Osteoblast (primary cell): Measurements from ENCODE around the gene PTPRK. TPM values are rescaled to one million over a fixed set of nuclear protein-coding genes. Genes with fewer than 3 reads are reported as not detected.

Source experiments
- DNase-seq: peaks from one replicate; pipeline ENCODE4 v3.0.0; 2011; ENCODE audit warnings: low spot score, mixed read lengths; ENCODE audit not compliant: insufficient read length; ENCODE audit errors: missing footprints
- H2AFZ ChIP-seq: 2 replicates; pipeline ENCODE4 v1.6.0; 2011; ENCODE audit warnings: mild to moderate bottlenecking, low read length
- H3K27ac ChIP-seq: 2 replicates; pipeline ENCODE4 v1.5.1; 2011; ENCODE audit warnings: mild to moderate bottlenecking, low read depth, low read length, moderate library complexity
- H3K27me3 ChIP-seq: 2 replicates; pipeline ENCODE4 v1.6.0; 2012; ENCODE audit warnings: mild to moderate bottlenecking, control low read depth, inconsistent platforms, low read length, moderate library complexity; ENCODE audit not compliant: insufficient read depth
- H3K36me3 ChIP-seq: 2 replicates; pipeline ENCODE4 v1.5.1; 2011; ENCODE audit warnings: mild to moderate bottlenecking, low read length, control low read depth, moderate library complexity; ENCODE audit not compliant: insufficient read depth
- H3K4me1 ChIP-seq: 2 replicates; pipeline ENCODE4 v1.5.1; 2011; ENCODE audit warnings: mild to moderate bottlenecking, low read length, control low read depth, moderate library complexity; ENCODE audit not compliant: insufficient read depth
- H3K4me2 ChIP-seq: 2 replicates; pipeline ENCODE4 v1.6.0; 2011; ENCODE audit warnings: mild to moderate bottlenecking, low read length; ENCODE audit not compliant: insufficient read depth
- H3K4me3 ChIP-seq: fragments of 200-600 bp; sonication (generic); 3 replicates; pipeline ENCODE4 v1.5.1; 2012; ENCODE audit warnings: mild to moderate bottlenecking, low read length, inconsistent platforms; ENCODE audit not compliant: insufficient read depth
- H3K79me2 ChIP-seq: 2 replicates; pipeline ENCODE4 v1.6.0; 2012; ENCODE audit warnings: mild to moderate bottlenecking, low read length, control low read depth, inconsistent platforms; ENCODE audit not compliant: insufficient read depth
- H3K9me3 ChIP-seq: 2 replicates; pipeline ENCODE4 v1.5.1; 2011; ENCODE audit warnings: low read depth, low read length, control low read depth
- H4K20me1 ChIP-seq: 2 replicates; pipeline ENCODE4 v1.6.0; 2012; ENCODE audit warnings: mild to moderate bottlenecking, low read length, control low read depth; ENCODE audit not compliant: insufficient read depth
- CTCF ChIP-seq: IDR thresholded peaks from 2 replicates; pipeline ENCODE4 v1.5.1; 2011; ENCODE audit warnings: mild to moderate bottlenecking, low read depth, low read length, moderate library complexity; ENCODE audit errors: extremely low read depth
- total RNA-seq: library from RNA; depleted of rRNA; stranded (reverse); fragments of >200 nt; gene quantifications from 2 replicates; pipeline ENCODE4 v1.2.3, GENCODE V29; 2012

The PTPRK gene
- total RNA-seq, 1 donor = 165 TPM

- Histone ChIP-seq H3K27me3 (no peaks in the 10 kb centered on the region), H4K20me1 (no peaks in the 10 kb centered on the region), H3K4me3 (no peak overlapping the region), H3K9me3 (no peaks in the 10 kb centered on the region), H3K27ac (no peak overlapping the region), H3K79me2 (peaks cover 39% of the 10 kb centered on the region), H3K36me3 (no peaks in the 10 kb centered on the region), H3K4me2 (no peak overlapping the region), H2AFZ (no peak overlapping the region), H3K4me1 (peaks cover under 1% of the 10 kb centered on the region)
- no peak for DNase-seq
- no peak for TF ChIP-seq CTCF
Measured at GRCh38 chr6:128246472-128247260, 273.7 kb downstream of the PTPRK start.

GRCh38 chr6:128244751-128245405 is 275.5 kb downstream of the PTPRK start:
- no peaks in the 10 kb centered on the region for H3K9me3 ChIP-seq
- no peaks in the 10 kb centered on the region for H3K36me3 ChIP-seq
- H3K27ac ChIP-seq = no peak overlapping the region
- no peaks in the 10 kb centered on the region for H3K27me3 ChIP-seq
- no peak overlapping the region for H2AFZ ChIP-seq
- no peak for DNase-seq
- H4K20me1 ChIP-seq = no peaks in the 10 kb centered on the region
- no peak overlapping the region for H3K4me3 ChIP-seq
- H3K79me2 ChIP-seq = peaks cover 28% of the 10 kb centered on the region
- no peaks in the 10 kb centered on the region for H3K4me1 ChIP-seq
- TF ChIP-seq CTCF = no peak
- H3K4me2 ChIP-seq = peak overlapping the region; percentile 26

DNA sequence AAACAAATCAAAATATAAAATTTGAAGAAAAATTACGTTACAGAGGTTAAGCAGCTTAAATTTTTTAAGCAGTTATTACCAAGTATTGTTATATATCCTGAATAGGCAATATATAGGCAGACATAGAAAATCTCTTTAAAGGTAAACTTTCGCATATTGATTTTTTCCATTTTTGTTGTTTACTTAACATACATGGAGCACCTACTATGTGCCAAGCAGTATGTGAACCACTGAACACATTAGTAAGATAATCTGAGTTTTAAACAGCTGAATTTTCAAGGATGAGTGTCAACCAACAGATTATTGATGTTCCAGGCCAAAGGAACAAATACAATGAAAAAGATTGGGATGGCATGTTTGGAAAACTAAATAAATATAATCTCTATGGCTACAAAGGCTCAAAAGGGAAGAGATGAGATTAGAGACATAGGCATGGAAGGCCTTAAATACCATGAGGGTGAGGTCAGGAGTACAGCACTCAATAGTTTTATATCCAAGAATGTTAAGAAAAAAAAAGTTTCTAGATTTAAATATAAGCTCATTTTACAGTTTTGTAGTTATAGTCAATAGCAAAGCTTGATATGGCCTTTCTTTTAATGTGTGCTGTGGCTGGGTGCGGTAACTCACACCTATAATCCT is 277.5 kb downstream of the PTPRK start:
- Histone ChIP-seq H3K27me3 (no peaks in the 10 kb centered on the region), H3K4me2 (no peak overlapping the region), H3K79me2 (peaks cover 21% of the 10 kb centered on the region), H3K9me3 (no peaks in the 10 kb centered on the region), H3K4me1 (no peaks in the 10 kb centered on the region), H4K20me1 (no peaks in the 10 kb centered on the region), H3K4me3 (no peak overlapping the region), H2AFZ (no peak overlapping the region), H3K36me3 (no peaks in the 10 kb centered on the region), H3K27ac (peak overlapping the region; percentile 45)
- DNase-seq = no peak
- TF ChIP-seq CTCF = no peak

DNA sequence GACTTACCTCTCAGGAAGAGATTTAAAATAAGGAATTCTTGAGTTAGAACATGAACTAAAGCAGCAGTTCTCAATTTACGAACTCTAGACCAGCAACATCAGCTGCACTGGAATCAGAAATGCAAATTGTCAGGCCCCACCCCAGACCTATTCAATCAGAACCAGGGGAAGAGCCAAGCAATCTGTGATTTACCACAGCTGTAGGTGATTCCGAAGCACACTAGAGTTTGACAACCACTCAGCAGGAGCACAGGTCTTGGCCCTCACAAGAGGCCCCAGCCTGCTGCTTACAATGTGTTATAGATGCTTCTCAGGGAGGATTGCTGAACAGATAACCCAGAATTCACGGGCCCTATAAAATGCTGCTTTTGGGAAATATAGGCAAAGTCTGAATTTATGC is 279.2 kb downstream of the PTPRK start:
- Histone ChIP-seq H3K27me3 (no peaks in the 10 kb centered on the region), H3K9me3 (no peaks in the 10 kb centered on the region), H3K4me3 (no peak overlapping the region), H2AFZ (no peak overlapping the region), H3K36me3 (no peaks in the 10 kb centered on the region), H3K4me2 (no peak overlapping the region), H3K27ac (no peak overlapping the region), H4K20me1 (no peaks in the 10 kb centered on the region), H3K4me1 (no peaks in the 10 kb centered on the region), H3K79me2 (peaks cover 15% of the 10 kb centered on the region)
- no peak for TF ChIP-seq CTCF
- DNase-seq = no peak
